Colonic mucosa (tissue), 4 donors: ENCODE data around the gene SUN5. TPM values are rescaled to one million over a fixed set of nuclear protein-coding genes. Genes with fewer than 3 reads are reported as not detected.

Experiments
- DNase-seq: peaks from one replicate; pipeline ENCODE4 v3.0.0-alpha.2; 2020
- H3K27ac ChIP-seq: fragments of 200-600 bp; one replicate; pipeline ENCODE4 v1.8.0; 2021
- H3K27me3 ChIP-seq: fragments of 200-600 bp; one replicate; pipeline ENCODE4 v1.8.0; 2021
- H3K36me3 ChIP-seq: fragments of 200-600 bp; one replicate; pipeline ENCODE4 v1.8.0; 2021
- H3K4me1 ChIP-seq: fragments of 200-600 bp; one replicate; pipeline ENCODE4 v1.8.0; 2021; ENCODE audit warnings: mild to moderate bottlenecking
- H3K4me3 ChIP-seq: fragments of 200-600 bp; one replicate; pipeline ENCODE4 v1.8.0; 2021
- H3K9ac ChIP-seq, 2 donors: one replicate each; pipeline ENCODE4 v1.7.0; 2013; ENCODE audit warnings: control low read depth in 2 of 2, low read depth in 2 of 2, low read length in 2 of 2
- H3K9me3 ChIP-seq: fragments of 200-600 bp; one replicate; pipeline ENCODE4 v1.8.0; 2021
- CTCF ChIP-seq: fragments of 200-600 bp; IDR thresholded peaks from one replicate; pipeline ENCODE4 v1.8.0; 2022; ENCODE audit warnings: antibody characterized with exemption, mild to moderate bottlenecking
- intact Hi-C: fragments of 100-400 bp; cut with DNase I; formaldehyde crosslinking; loops from one replicate; pipeline ENCODE4 v1.14.1; 2022
- total RNA-seq, 2 donors: library from RNA; stranded (reverse); fragmentation: NEBNext Ultra II Directional in 1 of 2; extraction: Animal tissue kit (Norgen Biotek cat#: 25700) in 1 of 2; gene quantifications; one replicate each; pipeline ENCODE4 v1.2.1, GENCODE V29; 2021
- donor health status: healthy.
- donor health status: DM: no; HTN: no; CAD: no.
- donor health status: DM: no; HTN: no; CAD: no.

Gene SUN5
- total RNA-seq, 2 donors from 2014 or later: not detected

DNA sequence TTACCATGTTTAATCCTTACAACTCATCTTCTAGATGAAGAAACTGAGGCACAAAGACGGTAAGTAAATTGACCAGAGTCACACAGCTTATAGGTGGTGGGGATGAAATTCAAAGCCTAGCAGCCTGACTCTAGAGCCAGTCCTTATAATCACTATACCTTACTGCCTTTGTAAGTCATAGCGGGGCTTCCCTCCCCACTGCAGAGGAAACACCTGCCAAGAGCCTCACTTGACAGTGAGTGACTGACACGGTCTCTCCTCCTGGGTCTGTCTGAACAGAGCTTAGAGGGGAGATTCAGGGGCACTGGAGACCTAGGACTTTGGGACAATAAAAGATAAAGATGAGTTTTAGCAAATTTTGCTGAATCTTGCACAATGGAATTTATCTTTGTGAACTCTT lies 12.8 kb downstream of the SUN5 start:
- Histone ChIP-seq H3K4me1 (no peaks in the 10 kb centered on the region), H3K4me3 (no peak overlapping the region), H3K9ac (no peak overlapping the region), H3K27me3 (no peaks in the 10 kb centered on the region), H3K27ac (no peak overlapping the region), H3K9me3 (no peaks in the 10 kb centered on the region), H3K36me3 (no peaks in the 10 kb centered on the region)
- DNase-seq: no peak
- intact Hi-C loops: no loop called here
- TF ChIP-seq CTCF: no peak

GRCh38 chr20:32990426-32990825 lies 13.8 kb downstream of the SUN5 start:
- Histone ChIP-seq H3K27ac (no peak overlapping the region), H3K4me1 (no peaks in the 10 kb centered on the region), H3K36me3 (no peaks in the 10 kb centered on the region), H3K27me3 (no peaks in the 10 kb centered on the region), H3K9ac (no peak overlapping the region), H3K4me3 (no peak overlapping the region), H3K9me3 (no peaks in the 10 kb centered on the region)
- DNase-seq: no peak
- TF ChIP-seq CTCF: no peak
- intact Hi-C loops: no loop called here

GRCh38 chr20:32989507-32990283 lies 14.5 kb downstream of the SUN5 start:
- no peak for TF ChIP-seq CTCF
- no peak overlapping the region for H3K27ac ChIP-seq

DNA sequence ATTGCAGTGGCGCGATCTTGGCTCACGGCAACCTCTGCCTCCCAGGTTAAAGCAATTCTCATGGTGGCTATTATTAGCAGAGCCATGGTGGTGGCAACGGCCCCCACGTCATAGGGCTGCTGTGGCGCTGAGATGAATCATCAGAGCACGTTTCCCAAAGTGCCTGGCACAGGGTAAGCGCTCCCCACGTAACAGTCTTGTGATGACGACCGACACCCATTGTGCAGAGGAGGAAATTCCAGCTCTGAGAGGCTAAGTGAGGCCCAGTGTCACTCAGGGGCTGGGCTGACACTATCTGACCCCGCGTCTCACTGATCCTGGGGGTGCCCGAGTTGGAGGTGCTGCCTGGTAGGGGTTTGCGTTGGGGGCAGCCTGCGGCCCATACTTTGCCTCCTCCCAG lies 16.2 kb downstream of the SUN5 start:
- H3K4me3 ChIP-seq: no peak overlapping the region
- H3K9ac ChIP-seq: no peak overlapping the region
- no peaks in the 10 kb centered on the region for H3K4me1 ChIP-seq
- no peak overlapping the region for H3K27ac ChIP-seq
- intact Hi-C loops: no loop called here
- H3K9me3 ChIP-seq: no peaks in the 10 kb centered on the region
- no peaks in the 10 kb centered on the region for H3K36me3 ChIP-seq
- H3K27me3 ChIP-seq: no peaks in the 10 kb centered on the region
- no peak for DNase-seq
- no peak for TF ChIP-seq CTCF

More at GRCh38 chr20:32989507-32990283, 14.5 kb downstream of the SUN5 start:
- H3K36me3 ChIP-seq: no peaks in the 10 kb centered on the region
- intact Hi-C loops: no loop called here
- no peaks in the 10 kb centered on the region for H3K27me3 ChIP-seq
- no peak overlapping the region for H3K4me3 ChIP-seq
- no peaks in the 10 kb centered on the region for H3K9me3 ChIP-seq
- no peak overlapping the region for H3K9ac ChIP-seq
- DNase-seq: no peak
- H3K4me1 ChIP-seq: no peaks in the 10 kb centered on the region

DNA sequence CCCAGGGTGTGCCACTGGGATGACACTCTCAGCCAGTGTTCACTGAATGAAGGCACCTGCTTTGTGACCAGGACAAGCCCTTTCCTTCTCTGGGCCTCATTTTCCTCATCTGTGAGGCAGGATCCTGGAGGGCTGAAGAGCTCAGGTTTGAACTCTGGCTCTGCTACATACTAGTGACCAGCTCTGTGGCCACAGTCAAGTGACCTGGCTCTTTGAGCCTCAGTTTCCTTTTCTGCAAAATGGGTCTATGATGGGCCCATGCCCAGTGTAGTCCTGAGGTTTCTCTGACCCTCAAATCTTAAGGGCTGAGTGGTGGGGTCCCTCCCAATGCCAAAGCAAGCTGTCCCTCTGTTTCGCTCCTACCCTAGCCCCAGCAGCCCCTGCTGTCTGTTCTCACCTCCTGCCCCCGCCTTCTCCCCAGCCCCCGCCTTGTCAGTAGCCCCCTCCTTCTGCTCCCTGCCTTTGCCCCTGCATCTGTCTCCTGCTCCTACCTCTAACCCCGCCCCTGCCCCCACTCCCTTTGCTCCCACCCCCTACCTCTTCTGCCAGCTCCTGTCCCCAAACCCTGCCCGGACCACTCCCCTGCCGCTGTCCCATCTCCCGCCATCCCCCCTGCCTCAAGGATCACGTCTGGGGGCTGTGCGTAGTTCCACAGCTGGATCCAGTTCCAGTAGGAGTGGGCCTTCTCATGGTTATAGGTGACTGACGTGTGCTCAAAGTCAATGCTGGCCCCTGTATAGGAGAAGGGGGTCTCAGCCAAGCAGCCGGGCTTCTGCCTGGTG lies 17.0 kb downstream of the SUN5 start:
- no peaks in the 10 kb centered on the region for H3K4me1 ChIP-seq
- H3K4me3 ChIP-seq: no peak overlapping the region
- no peak for DNase-seq

More for the DNA sequence above, 17.0 kb downstream of the SUN5 start:
- no peak overlapping the region for H3K27ac ChIP-seq
- no peaks in the 10 kb centered on the region for H3K9me3 ChIP-seq
- H3K9ac ChIP-seq: no peak overlapping the region
- no peak for TF ChIP-seq CTCF
- H3K36me3 ChIP-seq: no peaks in the 10 kb centered on the region
- no peaks in the 10 kb centered on the region for H3K27me3 ChIP-seq
- intact Hi-C loops: no loop called here
